ENCODE measurements around the gene PSRC1.

DNA sequence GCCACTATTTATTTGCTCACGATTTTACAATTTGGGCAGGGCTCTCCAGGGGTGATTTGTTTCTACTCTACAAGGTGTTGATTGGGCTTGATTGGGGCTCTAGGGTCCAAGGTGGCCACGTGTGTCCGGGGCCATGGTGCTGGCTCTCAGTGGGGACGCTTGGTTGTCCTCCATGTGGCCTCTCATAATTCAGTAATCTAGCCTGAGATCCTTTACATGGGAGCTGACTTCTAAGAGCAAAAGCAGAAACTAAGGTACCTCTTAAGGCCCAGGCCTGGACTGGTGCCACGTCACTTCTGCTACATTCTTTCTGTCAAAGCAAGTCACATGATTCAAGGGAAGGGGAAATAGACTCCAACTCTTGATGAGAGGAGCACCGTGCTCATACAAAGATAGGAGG, 8.1 kb upstream of the PSRC1 start:
- TF ChIP-seq, protein P1, sequence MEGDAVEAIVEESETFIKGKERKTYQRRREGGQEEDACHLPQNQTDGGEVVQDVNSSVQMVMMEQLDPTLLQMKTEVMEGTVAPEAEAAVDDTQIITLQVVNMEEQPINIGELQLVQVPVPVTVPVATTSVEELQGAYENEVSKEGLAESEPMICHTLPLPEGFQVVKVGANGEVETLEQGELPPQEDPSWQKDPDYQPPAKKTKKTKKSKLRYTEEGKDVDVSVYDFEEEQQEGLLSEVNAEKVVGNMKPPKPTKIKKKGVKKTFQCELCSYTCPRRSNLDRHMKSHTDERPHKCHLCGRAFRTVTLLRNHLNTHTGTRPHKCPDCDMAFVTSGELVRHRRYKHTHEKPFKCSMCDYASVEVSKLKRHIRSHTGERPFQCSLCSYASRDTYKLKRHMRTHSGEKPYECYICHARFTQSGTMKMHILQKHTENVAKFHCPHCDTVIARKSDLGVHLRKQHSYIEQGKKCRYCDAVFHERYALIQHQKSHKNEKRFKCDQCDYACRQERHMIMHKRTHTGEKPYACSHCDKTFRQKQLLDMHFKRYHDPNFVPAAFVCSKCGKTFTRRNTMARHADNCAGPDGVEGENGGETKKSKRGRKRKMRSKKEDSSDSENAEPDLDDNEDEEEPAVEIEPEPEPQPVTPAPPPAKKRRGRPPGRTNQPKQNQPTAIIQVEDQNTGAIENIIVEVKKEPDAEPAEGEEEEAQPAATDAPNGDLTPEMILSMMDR (IDR thresholded peaks at IDR 0.05; ENCODE audit: insufficient read depth, low read length, poor library complexity, severe bottlenecking), result no peak
- TF ChIP-seq EZH2phosphoT487 (conservative IDR thresholded peaks at IDR 0.05; ENCODE audit: low read length), result no peak
